HS-27A (cell line): Measurements from ENCODE around the gene SUGCT.

Experiments
- DNase-seq: peaks from one replicate; pipeline ENCODE4 v3.0.0-alpha.2; 2012; ENCODE audit warnings: low read depth, missing footprints

Gene SUGCT

DNA sequence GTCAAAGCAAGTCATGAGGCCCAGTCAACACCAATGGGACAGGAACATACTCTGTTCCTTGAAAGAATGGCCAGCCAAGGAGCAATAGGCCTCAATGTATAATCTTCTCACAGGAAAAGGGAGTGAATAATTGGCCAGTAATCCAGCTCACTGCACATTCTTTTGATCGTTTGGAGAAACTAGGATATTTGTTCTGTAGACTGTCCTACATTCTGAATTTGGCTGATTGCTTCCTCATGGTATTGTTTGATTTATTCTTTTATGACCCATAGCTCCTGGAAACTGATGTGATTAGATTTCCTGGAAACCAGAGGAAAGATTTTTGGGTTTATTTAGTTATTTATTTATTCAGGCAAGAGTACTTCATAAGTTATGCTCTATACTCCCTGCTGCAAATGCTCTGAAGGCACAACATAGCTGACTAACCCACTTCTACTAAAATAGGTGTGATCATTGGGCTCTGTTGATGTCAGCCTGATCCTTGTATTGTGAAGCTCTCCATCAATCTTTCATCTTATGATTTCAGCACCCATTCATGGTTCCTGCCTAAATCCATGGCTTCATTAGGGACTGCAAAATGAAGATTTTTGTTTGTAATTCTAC is 745.2 kb downstream of the SUGCT start:
- DNase-seq = no peak

DNA sequence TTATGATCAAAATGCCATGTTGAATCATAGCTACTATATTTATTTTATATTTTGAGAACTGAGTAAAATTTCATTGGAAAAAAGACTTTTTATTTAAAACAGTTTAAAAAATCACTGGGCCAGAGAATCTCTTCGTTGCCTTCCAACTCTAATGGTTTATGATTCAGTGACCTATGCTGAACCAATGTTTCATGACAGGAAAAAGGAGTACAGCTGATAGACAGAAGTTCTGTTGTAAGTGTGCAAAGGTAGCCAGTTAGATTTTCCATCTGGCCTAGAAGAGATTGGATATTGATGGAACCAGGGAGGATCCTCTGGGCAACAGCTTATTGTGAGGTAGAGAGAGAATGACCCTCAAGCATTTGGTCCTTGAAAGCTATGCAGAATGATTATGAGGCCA is 745.8 kb downstream of the SUGCT start:
- DNase-seq = no peak

DNA sequence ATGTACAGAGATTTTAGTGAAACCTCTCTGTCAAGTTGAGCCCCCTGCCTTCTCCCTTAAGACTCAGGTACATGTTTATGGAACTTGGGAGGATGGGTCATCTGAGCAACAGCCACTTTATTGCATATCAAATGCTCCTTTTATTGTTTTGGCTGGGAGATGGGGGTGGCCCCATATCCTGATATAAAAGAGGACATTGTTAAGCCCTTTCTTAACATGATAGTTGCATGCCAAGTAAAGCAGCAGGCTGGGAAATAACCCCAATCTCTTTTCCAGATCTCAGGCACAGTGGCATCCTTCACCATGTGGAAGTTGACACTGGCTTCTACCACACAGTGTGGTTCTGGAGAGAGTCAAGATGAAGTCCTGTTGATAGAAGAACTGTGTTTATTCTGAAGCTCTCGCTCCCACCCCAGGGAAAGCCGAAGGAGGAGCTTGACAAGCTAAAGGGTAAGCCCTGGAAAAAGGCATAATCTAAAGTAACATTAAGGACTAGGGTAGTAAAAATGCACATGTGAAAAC is 746.7 kb downstream of the SUGCT start:
- no peak for DNase-seq

DNA sequence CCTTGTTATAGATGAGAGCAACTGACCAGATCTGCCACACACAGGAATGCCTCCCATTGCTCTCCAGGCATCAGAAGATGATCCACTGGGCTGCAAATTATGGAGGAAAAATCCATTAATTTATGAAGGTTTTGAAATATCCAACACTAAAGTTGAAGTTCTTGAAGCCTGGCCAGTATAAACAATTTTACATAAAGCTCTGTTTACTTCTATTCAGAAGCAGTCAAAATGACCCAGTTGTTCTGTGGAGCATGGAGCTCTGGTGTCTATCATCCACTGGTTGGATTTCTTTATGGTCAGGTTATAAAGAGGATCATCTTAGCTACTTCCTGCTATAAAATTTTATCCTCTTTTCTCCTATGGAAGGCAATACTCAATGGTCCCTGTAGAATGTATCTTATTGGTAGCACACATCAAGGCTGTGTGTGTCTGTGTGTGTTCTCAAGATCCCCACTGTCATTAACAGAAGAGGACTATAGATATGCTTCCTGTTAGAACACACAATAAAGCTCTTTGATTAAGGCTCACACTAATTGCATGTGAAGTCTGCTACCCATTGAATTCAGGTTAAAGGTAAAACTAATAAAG is 747.4 kb downstream of the SUGCT start:
- DNase-seq = no peak

DNA sequence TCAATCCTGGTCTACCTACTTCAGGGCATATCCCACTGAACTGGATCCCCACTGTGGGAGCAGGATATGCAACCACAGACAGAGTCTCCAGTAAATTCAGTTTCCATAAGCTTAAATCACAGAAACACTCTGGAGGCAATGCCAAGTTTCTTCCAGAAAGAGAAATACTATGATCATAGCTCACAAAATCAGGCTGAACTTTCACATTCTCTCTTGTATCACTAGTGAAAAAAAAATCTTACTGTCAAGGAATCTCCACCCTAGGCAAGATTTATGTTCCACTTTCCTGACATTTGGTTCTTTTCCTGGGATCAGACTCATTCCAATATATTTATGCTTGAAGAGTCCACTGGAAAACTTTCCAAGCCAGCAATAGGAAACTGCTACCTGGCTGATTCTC is 749.0 kb downstream of the SUGCT start:
- no peak for DNase-seq

DNA sequence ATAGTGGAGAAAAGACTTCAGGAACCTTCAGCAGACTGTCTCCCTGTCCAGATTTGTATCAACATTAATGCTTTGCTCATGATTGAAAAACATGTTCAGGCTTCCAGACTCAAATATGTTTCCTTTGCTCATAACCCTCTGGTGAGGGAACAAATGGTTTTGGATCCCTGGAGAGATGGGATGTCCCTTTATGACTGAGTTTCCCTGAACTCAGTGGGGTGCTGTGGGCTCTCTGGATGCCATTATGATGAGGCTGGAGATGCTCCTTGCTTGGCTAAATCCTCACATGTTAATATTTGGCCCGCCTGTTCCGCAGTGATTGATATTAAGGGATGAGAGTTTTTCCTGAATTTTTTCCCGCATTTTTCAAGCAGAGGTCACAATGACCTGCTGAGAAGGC is 749.4 kb downstream of the SUGCT start:
- no peak for DNase-seq

DNA sequence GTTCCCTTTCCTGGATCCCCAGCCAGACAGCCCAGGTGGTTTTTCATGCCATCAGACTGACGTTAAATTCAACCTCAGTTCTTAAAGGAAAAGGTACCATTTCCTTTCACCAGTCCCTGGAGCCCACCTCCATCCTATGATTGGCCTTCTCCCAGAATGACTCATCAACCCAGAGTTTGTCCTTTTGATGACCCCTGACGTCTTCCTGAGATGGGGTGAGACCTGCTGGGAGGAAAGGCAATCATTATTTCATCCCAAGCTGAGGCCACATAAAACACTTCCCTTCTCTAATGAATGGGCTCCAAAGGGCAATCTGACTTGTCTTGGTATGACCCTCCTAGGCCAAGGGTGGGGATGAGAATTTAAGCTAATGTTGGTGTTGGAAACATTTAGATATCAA is 750.7 kb downstream of the SUGCT start:
- no peak for DNase-seq

DNA sequence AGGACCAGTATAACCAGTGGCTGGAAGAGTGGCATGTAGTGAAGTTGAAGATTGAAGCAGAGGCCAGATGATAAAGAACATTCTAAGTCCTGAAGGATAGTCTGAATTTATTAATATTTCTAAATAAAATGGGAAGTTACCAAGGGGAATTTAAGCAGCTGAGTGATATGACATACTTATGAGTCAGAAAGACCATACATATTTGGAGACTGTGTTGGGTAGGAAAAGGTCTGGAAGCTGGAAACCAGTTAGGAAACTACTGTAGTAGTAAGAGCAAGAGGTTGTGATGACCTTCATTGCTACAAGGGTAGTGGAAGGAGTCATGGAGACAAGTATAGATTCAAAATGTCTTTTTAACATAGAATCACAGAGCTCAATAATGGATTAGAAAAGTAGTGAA is 752.3 kb downstream of the SUGCT start:
- peak; percentile 24 for DNase-seq

DNA sequence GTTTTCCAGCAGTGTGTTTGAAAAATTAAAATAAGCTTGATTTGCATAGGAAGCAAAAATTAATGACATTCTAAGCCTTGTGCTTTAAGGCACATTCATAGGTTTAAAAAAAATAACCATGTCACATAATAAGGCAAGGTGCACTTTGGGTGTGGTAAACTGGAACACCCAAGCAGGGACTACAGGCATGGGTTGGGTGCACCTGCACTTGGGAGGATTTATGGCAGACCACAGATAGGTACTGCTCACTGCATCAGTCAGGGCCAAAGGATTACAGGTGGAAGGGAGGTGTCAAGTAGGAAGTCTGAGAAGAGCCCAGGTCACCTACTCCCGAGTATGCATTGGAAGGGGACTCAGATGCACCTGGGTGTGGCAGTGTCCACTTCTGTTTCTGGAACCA is 753.7 kb downstream of the SUGCT start:
- no peak for DNase-seq

DNA sequence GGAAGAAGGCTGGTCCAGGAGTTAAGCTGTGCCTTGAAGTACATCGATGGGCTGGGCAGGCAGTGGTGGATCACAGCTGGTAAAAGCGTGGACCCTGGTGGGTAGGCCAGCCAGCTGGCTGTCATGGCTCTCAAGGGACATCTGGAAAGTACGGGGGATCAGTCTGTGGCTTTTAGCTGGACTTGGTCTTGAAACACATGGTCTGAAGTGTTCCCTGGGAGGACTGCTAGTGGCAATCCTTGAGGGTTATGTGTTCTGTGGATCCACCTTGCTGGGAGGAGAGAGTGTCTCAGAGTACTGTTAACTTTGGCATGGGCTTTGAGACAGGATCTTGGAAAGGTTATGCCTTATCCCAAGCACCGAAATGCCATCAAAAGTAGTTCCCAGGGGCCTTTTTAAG is 754.3 kb downstream of the SUGCT start:
- no peak for DNase-seq

DNA sequence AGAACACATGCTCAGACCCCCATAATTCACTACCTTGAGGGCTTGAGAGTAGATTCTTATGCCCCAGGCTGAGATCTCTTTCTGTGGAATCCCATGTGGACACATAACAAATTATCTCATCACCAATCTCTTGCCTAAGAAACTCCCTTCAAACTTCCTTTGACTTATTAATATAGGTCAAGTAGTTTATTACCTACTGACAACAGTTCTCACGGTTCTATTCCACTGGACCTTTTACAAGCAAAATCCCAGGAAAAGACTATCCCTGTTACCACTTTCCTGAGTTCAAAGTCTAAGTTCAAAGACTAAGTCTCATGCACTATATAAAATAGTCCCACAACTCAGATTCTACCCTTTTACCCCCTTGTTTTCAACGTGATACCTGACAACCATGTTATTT is 754.7 kb downstream of the SUGCT start:
- no peak for DNase-seq

DNA sequence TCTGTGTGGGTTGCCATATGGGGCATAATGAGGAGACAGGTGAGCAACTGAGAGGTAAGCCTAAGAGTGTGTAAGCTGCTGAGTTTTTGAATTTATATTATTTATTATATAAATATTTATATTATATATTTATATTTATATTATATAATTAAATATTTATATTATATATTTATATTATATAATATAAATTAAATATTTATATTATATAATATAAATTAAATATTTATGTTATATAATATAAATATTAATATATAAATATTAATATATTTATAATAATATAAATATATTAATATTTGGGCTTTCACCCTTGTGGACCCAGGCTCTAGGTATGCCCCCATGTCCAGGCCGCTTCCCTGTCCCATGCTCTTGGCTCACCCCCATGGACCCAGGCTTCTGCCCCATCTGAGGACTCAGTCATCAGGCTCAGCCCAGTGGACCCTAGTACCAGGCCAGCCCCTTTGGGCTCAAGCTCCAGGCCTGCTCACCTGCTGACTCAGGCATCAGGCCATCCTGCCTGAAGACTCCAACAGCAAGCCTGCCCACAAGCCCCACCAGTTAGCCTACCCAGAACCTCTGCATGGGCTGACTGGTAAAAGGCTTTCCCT is 755.4 kb downstream of the SUGCT start:
- DNase-seq = no peak

DNA sequence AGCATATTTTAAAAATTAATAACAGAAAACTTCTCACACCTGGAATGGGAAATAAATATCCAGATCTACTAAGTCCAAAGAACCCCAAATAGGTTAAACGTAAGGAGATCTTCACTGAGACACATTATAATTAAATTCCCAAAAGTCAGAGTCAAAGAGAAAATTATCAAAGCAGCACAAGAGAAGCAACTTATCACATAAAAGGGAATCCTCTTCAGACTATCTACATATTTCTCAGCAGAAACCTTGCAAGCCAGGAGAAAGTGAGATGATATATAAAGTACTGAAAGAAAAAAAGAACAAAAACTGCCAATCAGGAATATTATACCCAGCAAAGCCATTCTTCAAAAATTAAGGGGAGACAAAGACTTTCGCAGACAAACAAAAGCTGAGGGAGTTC is 756.4 kb downstream of the SUGCT start:
- no peak for DNase-seq

DNA sequence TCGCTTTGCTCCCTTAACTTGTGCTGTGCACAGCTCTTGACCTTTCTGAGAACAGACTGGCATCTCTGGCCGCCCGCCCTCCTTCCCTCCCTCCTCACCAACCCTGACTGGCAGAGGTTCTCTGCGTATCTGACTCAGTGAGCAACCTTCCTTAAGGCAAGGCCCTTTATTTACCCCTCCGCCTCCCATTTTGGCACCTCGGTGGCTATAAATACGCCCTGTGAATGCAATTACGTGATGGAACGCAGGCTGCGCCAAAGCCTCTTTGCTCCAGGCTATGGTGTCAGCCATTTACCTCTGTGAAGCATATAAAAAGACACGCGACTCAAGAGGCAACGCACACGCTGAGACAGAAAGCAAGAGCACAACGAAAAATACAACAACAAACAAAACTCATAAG is 764.3 kb downstream of the SUGCT start:
- DNase-seq = no peak

DNA sequence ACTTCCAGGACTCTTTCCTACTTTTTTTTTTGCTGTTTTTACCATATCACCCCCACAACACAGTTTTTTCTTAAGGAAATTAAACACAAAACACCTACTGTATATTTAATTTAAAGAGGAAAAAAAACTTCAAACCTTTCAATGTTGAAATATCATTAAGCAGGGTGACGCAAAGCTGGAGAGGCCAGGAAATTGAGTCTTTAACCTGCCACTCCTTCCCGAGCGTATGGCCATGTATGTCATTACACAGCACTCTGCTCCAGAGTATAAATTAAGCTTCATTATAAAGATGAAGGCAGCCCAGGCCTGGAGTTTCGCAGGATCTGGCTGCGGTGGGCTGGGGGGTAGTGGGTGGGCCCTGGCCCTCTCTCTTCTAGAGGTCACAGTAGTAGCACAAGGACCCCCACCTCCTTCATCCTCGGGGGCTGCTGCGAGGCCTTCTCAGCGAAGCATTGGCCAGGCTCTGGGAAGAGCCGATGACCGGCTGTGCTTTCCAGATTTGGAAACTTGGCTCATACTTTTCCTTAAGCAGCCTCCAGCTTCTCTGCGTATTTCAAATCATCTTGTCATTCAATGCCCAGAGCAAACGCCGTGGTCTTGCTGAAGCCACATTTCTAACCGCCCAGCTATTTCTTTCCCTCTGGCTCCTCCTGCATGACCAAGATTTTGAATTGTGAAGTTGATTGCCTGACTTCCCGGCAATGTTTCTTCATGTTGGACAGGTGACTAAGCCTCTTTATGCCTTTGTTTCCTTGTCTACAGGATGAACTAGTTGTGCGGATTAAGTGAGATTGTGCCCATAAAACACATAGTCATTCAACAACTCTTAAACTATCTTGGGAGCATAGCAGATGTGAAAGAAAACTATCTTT is 765.1 kb downstream of the SUGCT start:
- no peak for DNase-seq

DNA sequence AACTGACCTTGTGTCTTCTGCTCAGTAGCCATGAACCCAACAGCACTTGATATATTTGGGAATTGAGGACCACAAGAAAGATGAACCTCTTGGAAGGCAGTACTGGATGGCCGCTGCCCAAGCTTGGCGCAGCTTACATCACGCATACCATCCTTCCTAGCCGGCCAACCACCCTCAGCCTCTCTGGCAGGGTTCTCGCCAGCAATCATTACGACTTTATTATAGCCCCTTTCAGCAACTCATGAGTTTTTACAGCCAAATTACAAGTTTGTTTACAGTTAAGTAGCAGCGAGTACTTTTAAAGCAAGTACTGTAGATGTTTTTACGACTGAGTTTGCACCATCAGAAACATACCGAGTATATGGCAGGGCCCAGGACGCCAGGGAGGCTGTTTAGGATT is 769.1 kb downstream of the SUGCT start:
- DNase-seq = no peak

DNA sequence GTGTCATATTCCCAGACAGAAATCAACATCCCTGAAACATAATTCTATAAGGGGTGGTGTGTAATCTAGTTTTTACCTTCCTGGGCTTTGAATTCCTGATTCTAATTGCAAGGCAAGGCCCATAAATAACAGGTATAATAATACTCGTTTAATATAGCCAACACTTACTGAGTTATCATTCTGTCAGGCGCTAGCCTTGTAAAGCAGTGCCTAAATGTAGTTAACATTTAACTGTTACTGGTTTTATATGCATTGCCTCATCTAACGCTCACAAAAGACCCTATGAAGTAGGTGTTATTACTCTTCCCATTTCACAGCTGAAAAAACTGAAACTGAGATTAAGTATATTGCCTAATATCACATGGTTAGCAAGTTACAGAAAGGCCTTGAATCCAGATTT is 772.5 kb downstream of the SUGCT start:
- DNase-seq = no peak

DNA sequence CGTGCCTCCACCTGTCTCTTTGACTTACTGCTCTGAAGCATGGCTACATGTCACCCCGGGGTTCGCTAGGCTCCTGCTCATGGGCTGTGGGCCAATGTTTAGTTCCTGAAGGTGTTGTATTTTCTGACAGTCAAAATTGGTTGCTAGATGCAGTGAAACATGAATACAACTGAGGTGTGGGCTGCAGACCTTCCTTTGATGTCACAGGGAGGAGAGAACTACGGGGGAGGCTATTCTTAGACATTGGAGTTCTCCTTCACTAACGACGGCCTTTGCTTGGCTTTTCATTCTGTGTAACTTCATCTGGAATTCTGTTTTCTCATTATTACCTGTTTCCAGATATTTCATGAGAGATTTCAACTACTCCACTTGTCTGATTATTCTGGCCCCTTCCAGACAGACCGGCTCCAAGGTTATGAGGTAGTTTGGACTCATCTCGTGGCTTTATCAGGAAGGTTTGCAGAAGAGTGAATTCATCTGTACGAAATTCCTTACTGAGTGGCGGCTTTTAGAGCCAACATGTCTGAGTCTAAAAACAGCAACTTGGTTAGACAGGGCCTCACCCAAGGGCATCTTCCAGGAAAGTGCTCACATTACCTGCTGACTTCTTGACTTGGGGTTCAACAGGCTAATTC is 774.7 kb downstream of the SUGCT start:
- DNase-seq = no peak
